Endodermal cell (in vitro differentiated cells): ENCODE measurements around the gene PPA1. TPM values are rescaled to one million over a fixed set of nuclear protein-coding genes. Genes with fewer than 3 reads are reported as not detected.

ENCODE experiments used
- DNase-seq: peaks from one replicate; pipeline ENCODE4 v3.0.0-alpha.2; 2017
- H3K27ac ChIP-seq: 2 replicates; pipeline ENCODE4 v1.5.1; 2013; ENCODE audit warnings: mild to moderate bottlenecking, low read depth, low read length, moderate library complexity
- H3K27me3 ChIP-seq: 2 replicates; pipeline ENCODE4 v1.6.1; 2013; ENCODE audit warnings: mild to moderate bottlenecking, low read length, moderate library complexity; ENCODE audit not compliant: insufficient read depth, control insufficient read depth, poor library complexity, severe bottlenecking
- H3K36me3 ChIP-seq: 2 replicates; pipeline ENCODE4 v1.7.0; 2013; ENCODE audit warnings: mild to moderate bottlenecking, low read length, moderate library complexity; ENCODE audit not compliant: control insufficient read depth, insufficient read depth
- H3K4me1 ChIP-seq: one replicate; pipeline ENCODE4 v1.7.0; 2013; ENCODE audit warnings: low read length; ENCODE audit not compliant: control insufficient read depth, insufficient read depth
- H3K4me3 ChIP-seq: 2 replicates; pipeline ENCODE4 v1.5.1; 2013; ENCODE audit warnings: mild to moderate bottlenecking, low read length, moderate library complexity
- H3K9ac ChIP-seq: 2 replicates; pipeline ENCODE4 v1.6.1; 2013; ENCODE audit warnings: mild to moderate bottlenecking, low read length, moderate library complexity; ENCODE audit not compliant: poor library complexity, severe bottlenecking; ENCODE audit errors: extremely low read depth
- H3K9me3 ChIP-seq: 2 replicates; pipeline ENCODE4 v1.6.1; 2013; ENCODE audit warnings: mild to moderate bottlenecking, low read length, moderate library complexity; ENCODE audit not compliant: control insufficient read depth
- H3K27ac Mint-ChIP-seq: 2 replicates; pipeline ENCODE4 v1.8.0; 2020; ENCODE audit warnings: mixed read lengths
- H3K27me3 Mint-ChIP-seq: 2 replicates; pipeline ENCODE4 v1.8.0; 2021; ENCODE audit warnings: mild to moderate bottlenecking, mixed read lengths; ENCODE audit not compliant: insufficient read depth
- H3K36me3 Mint-ChIP-seq: 2 replicates; pipeline ENCODE4 v1.8.0; 2020; ENCODE audit warnings: low read depth, mixed read lengths
- H3K4me1 Mint-ChIP-seq: 2 replicates; pipeline ENCODE4 v1.8.0; 2020; ENCODE audit warnings: mixed read lengths
- H3K4me3 Mint-ChIP-seq: 2 replicates; pipeline ENCODE4 v1.8.0; 2020; ENCODE audit warnings: mild to moderate bottlenecking, moderate library complexity, mixed read lengths
- H3K9me3 Mint-ChIP-seq: 2 replicates; pipeline ENCODE4 v1.8.0; 2020; ENCODE audit warnings: mild to moderate bottlenecking, mixed read lengths
- CTCF ChIP-seq: fragments of 200-600 bp; sonication (generic); conservative IDR thresholded peaks from 2 replicates; pipeline ENCODE4 v1.5.0; 2021; ENCODE audit warnings: antibody characterized with exemption, mild to moderate bottlenecking
- WGBS, 2 experiments: methylation state at CpG; one replicate each; pipeline versions ENCODE4 v1.1.5 to v1.1.7; 2013; ENCODE audit warnings: missing lambda C conversion rate in 2 of 2, mixed read lengths in 1 of 2; ENCODE audit not compliant: insufficient coverage in 1 of 2, insufficient read length in 1 of 2; 5-methylcytosine and 5-hydroxymethylcytosine counted together
- total RNA-seq, 2 donors: library from RNA; stranded (reverse); fragmentation: NEBNext Ultra II Directional in 1 of 2; extraction: Animal tissue kit (Norgen Biotek cat#: 25700) in 1 of 2; gene quantifications; 2 replicates in 1 of 2; 3 replicates in 1 of 2; pipeline ENCODE4 v1.2.1, GENCODE V29; 2021

PPA1 gene
- total RNA-seq, 2 donors from 2014 or later, result 63.3 to 72.1 TPM

- H3K4me1 Mint-ChIP-seq, result peaks cover 2% of the 10 kb centered on the region
- H3K27me3 ChIP-seq, result peaks cover 12% of the 10 kb centered on the region
- TF ChIP-seq CTCF, result no peak
- H3K4me3 Mint-ChIP-seq, result no peak overlapping the region
- H3K36me3 ChIP-seq, result no peaks in the 10 kb centered on the region
- H3K27ac Mint-ChIP-seq, result no peak overlapping the region
- 86 to 90% methylated on average over 4 to 5 of the region's 5 CpGs for WGBS, 2 experiments
- H3K27ac ChIP-seq, result no peak overlapping the region
- no peaks in the 10 kb centered on the region for H3K27me3 Mint-ChIP-seq
- DNase-seq, result no peak
- no peak overlapping the region for H3K9ac ChIP-seq
- H3K4me1 ChIP-seq, result no peaks in the 10 kb centered on the region
- H3K9me3 Mint-ChIP-seq, result no peaks in the 10 kb centered on the region
- no peaks in the 10 kb centered on the region for H3K9me3 ChIP-seq
- H3K4me3 ChIP-seq, result no peak overlapping the region
- no peaks in the 10 kb centered on the region for H3K36me3 Mint-ChIP-seq
Measured at GRCh38 chr10:70190581-70190980, 42.6 kb downstream of the PPA1 start.

GRCh38 chr10:70190102-70190501 lies 43.1 kb downstream of the PPA1 start:
- no peaks in the 10 kb centered on the region for H3K9me3 Mint-ChIP-seq
- H3K36me3 ChIP-seq, result no peaks in the 10 kb centered on the region
- peaks cover 12% of the 10 kb centered on the region for H3K27me3 ChIP-seq
- no peak overlapping the region for H3K4me3 ChIP-seq
- H3K4me1 Mint-ChIP-seq, result peaks cover 2% of the 10 kb centered on the region
- no peaks in the 10 kb centered on the region for H3K36me3 Mint-ChIP-seq
- 87 to 94% methylated on average over 8 of the region's 8 CpGs for WGBS, 2 experiments
- no peak overlapping the region for H3K27ac Mint-ChIP-seq
- H3K4me3 Mint-ChIP-seq, result no peak overlapping the region
- H3K27ac ChIP-seq, result no peak overlapping the region
- H3K27me3 Mint-ChIP-seq, result peaks cover 5% of the 10 kb centered on the region
- H3K9me3 ChIP-seq, result no peaks in the 10 kb centered on the region
- H3K9ac ChIP-seq, result no peak overlapping the region
- H3K4me1 ChIP-seq, result no peaks in the 10 kb centered on the region
- no peak for TF ChIP-seq CTCF
- DNase-seq, result no peak

GRCh38 chr10:70188768-70189167 lies 44.5 kb downstream of the PPA1 start:
- H3K36me3 ChIP-seq, result no peaks in the 10 kb centered on the region
- no peak overlapping the region for H3K9ac ChIP-seq
- Mint-ChIP-seq H3K4me1 (peaks cover 2% of the 10 kb centered on the region), H3K27me3 (peaks cover 12% of the 10 kb centered on the region), H3K36me3 (no peaks in the 10 kb centered on the region), H3K4me3 (no peak overlapping the region), H3K9me3 (no peaks in the 10 kb centered on the region), H3K27ac (no peak overlapping the region)
- no peak overlapping the region for H3K27ac ChIP-seq
- H3K9me3 ChIP-seq, result no peaks in the 10 kb centered on the region
- H3K4me3 ChIP-seq, result no peak overlapping the region
- no peak for DNase-seq
- WGBS, 2 experiments, result 80 to 90% methylated on average over 1 of the region's 1 CpG
- H3K4me1 ChIP-seq, result no peaks in the 10 kb centered on the region
- H3K27me3 ChIP-seq, result peaks cover 21% of the 10 kb centered on the region
- no peak for TF ChIP-seq CTCF
